Measurements from ENCODE around the gene SLC25A12. TPM values are rescaled to one million over a fixed set of nuclear protein-coding genes. Genes with fewer than 3 reads are reported as not detected.

Gene SLC25A12
- total RNA-seq, 3 donors from 2014 or later (not counting 1 experiment from before 2014, with no cell fraction given): 18.7 to 21.7 (median 19.0) TPM

- Mint-ChIP-seq H3K4me3 (no peak overlapping the region), H3K27ac (no peak overlapping the region), H3K27me3 (ENCODE audit: low read depth in 2 of 2) (no peaks in the 10 kb centered on the region), H3K9me3 (no peaks in the 10 kb centered on the region), H3K4me1 (no peaks in the 10 kb centered on the region), H3K36me3 (no peaks in the 10 kb centered on the region)
- Histone ChIP-seq H3K36me3 (ENCODE audit: control insufficient read depth, insufficient read depth, low read length) (peaks cover 9% of the 10 kb centered on the region), H3K4me3 (ENCODE audit: low read length) (no peak overlapping the region), H3K4me1 (ENCODE audit: control insufficient read depth, insufficient read depth, low read length) (no peaks in the 10 kb centered on the region), H3K27me3 (ENCODE audit: control insufficient read depth, insufficient read depth, low read length) (no peaks in the 10 kb centered on the region), H3K27ac (ENCODE audit: low read length) (no peak overlapping the region), H3K9me3 (ENCODE audit: control insufficient read depth, insufficient read depth, low read length) (no peaks in the 10 kb centered on the region)
- TF ChIP-seq CTCF (IDR thresholded peaks at IDR 0.05): no peak
- DNase-seq (no peak), ATAC-seq (no peak)
- intact Hi-C loops (cut with micrococcal nuclease): no loop called here
- no CpG with 5 or more reads among the region's 1 CpG for WGBS (ENCODE audit: insufficient coverage)
Measured at GRCh38 chr2:171852366-171852888, 41.6 kb downstream of the SLC25A12 start.

- no peak overlapping the region for H3K4me3 Mint-ChIP-seq
- H3K9me3 Mint-ChIP-seq: no peaks in the 10 kb centered on the region
- H3K27ac ChIP-seq (ENCODE audit: low read length): no peak overlapping the region
- H3K27me3 Mint-ChIP-seq (ENCODE audit: low read depth in 2 of 2): no peaks in the 10 kb centered on the region
- H3K27ac Mint-ChIP-seq: no peak overlapping the region
- DNase-seq: no peak
- ATAC-seq: no peak
- intact Hi-C loops (cut with micrococcal nuclease): no loop called here
- H3K36me3 Mint-ChIP-seq: no peaks in the 10 kb centered on the region
- H3K27me3 ChIP-seq (ENCODE audit: control insufficient read depth, insufficient read depth, low read length): no peaks in the 10 kb centered on the region
- peaks cover 10% of the 10 kb centered on the region for H3K36me3 ChIP-seq (ENCODE audit: control insufficient read depth, insufficient read depth, low read length)
- no peaks in the 10 kb centered on the region for H3K4me1 ChIP-seq (ENCODE audit: control insufficient read depth, insufficient read depth, low read length)
- no peak overlapping the region for H3K4me3 ChIP-seq (ENCODE audit: low read length)
- no peaks in the 10 kb centered on the region for H3K4me1 Mint-ChIP-seq
- TF ChIP-seq CTCF (IDR thresholded peaks at IDR 0.05): no peak
- no peaks in the 10 kb centered on the region for H3K9me3 ChIP-seq (ENCODE audit: control insufficient read depth, insufficient read depth, low read length)
- WGBS (ENCODE audit: insufficient coverage): 80% methylated on average over 1 of the region's 2 CpGs
Measured at GRCh38 chr2:171847627-171848026, 46.4 kb downstream of the SLC25A12 start.

- Mint-ChIP-seq H3K27ac (no peak overlapping the region), H3K4me3 (no peak overlapping the region), H3K9me3 (no peaks in the 10 kb centered on the region), H3K36me3 (no peaks in the 10 kb centered on the region), H3K4me1 (no peaks in the 10 kb centered on the region), H3K27me3 (ENCODE audit: low read depth in 2 of 2) (no peaks in the 10 kb centered on the region)
- H3K27me3 ChIP-seq (ENCODE audit: control insufficient read depth, insufficient read depth, low read length): no peaks in the 10 kb centered on the region
- DNase-seq (no peak), ATAC-seq (no peak)
- peaks cover 8% of the 10 kb centered on the region for H3K36me3 ChIP-seq (ENCODE audit: control insufficient read depth, insufficient read depth, low read length)
- H3K27ac ChIP-seq (ENCODE audit: low read length): no peak overlapping the region
- H3K4me3 ChIP-seq (ENCODE audit: low read length): no peak overlapping the region
- H3K4me1 ChIP-seq (ENCODE audit: control insufficient read depth, insufficient read depth, low read length): no peaks in the 10 kb centered on the region
- intact Hi-C loops (cut with micrococcal nuclease): no loop called here
- no peak for TF ChIP-seq CTCF (IDR thresholded peaks at IDR 0.05)
- no peaks in the 10 kb centered on the region for H3K9me3 ChIP-seq (ENCODE audit: control insufficient read depth, insufficient read depth, low read length)
Measured at GRCh38 chr2:171846894-171847293, 47.1 kb downstream of the SLC25A12 start.

- DNase-seq (no peak), ATAC-seq (no peak)
- H3K27ac Mint-ChIP-seq: no peak overlapping the region
- no peaks in the 10 kb centered on the region for H3K27me3 Mint-ChIP-seq (ENCODE audit: low read depth in 2 of 2)
- Histone ChIP-seq H3K36me3 (ENCODE audit: control insufficient read depth, insufficient read depth, low read length) (peaks cover 13% of the 10 kb centered on the region), H3K27me3 (ENCODE audit: control insufficient read depth, insufficient read depth, low read length) (no peaks in the 10 kb centered on the region), H3K4me1 (ENCODE audit: control insufficient read depth, insufficient read depth, low read length) (no peaks in the 10 kb centered on the region), H3K27ac (ENCODE audit: low read length) (no peak overlapping the region), H3K4me3 (ENCODE audit: low read length) (no peak overlapping the region), H3K9me3 (ENCODE audit: control insufficient read depth, insufficient read depth, low read length) (no peaks in the 10 kb centered on the region)
- no peak overlapping the region for H3K4me3 Mint-ChIP-seq
- 89% methylated on average over 1 of the region's 2 CpGs for WGBS (ENCODE audit: insufficient coverage)
- H3K9me3 Mint-ChIP-seq: no peaks in the 10 kb centered on the region
- H3K4me1 Mint-ChIP-seq: no peaks in the 10 kb centered on the region
- no peak for TF ChIP-seq CTCF (IDR thresholded peaks at IDR 0.05)
- H3K36me3 Mint-ChIP-seq: peaks cover 2% of the 10 kb centered on the region
- intact Hi-C loops (cut with micrococcal nuclease): no loop called here
Measured at GRCh38 chr2:171841996-171842395, 52.0 kb downstream of the SLC25A12 start.
